HepG2 (cell line): ENCODE measurements around the gene PARD3. TPM values are rescaled to one million over a fixed set of nuclear protein-coding genes. Genes with fewer than 3 reads are reported as not detected.
A peak's percentile ranks its signal among the peaks of the same experiment; 100 is the strongest.

Source experiments
- AHDC1 ChIP-seq: sonication (generic); formaldehyde crosslinking; IDR thresholded peaks from 2 replicates; pipeline ENCODE4 v1.5.1; 2020; ENCODE audit warnings: mild to moderate bottlenecking, missing genetic modification reagents, borderline replicate concordance
- ARNT ChIP-seq: fragments of 450-650 bp; IDR thresholded peaks from 2 replicates; pipeline ENCODE4 v1.6.1; 2017
- GABPB1 ChIP-seq: IDR thresholded peaks from 2 replicates; pipeline ENCODE4 v1.6.1; 2016; ENCODE audit warnings: mild to moderate bottlenecking, missing genetic modification reagents, moderate library complexity, missing compliant biosample characterization
- KDM5B ChIP-seq: sonication (generic); formaldehyde crosslinking; IDR thresholded peaks from 2 replicates; pipeline ENCODE4 v1.4.0; 2020; ENCODE audit warnings: missing genetic modification reagents, mild to moderate bottlenecking, borderline replicate concordance
- NFKBIZ ChIP-seq: IDR thresholded peaks from 2 replicates; pipeline ENCODE4 v1.6.1; 2018; ENCODE audit warnings: missing genetic modification reagents, missing compliant biosample characterization
- SETDB1 ChIP-seq: sonication (generic); formaldehyde crosslinking; IDR thresholded peaks from 2 replicates; pipeline ENCODE4 v1.5.1; 2020; ENCODE audit warnings: missing genetic modification reagents, mild to moderate bottlenecking, borderline replicate concordance
- TAF15 ChIP-seq: fragments of 200-400 bp; formaldehyde crosslinking; IDR thresholded peaks from one replicate; pipeline ENCODE4 v1.6.1; 2018; ENCODE audit warnings: mild to moderate bottlenecking, low read depth, low read length; ENCODE audit not compliant: poor library complexity, severe bottlenecking
- YEATS4 ChIP-seq: sonication (generic); formaldehyde crosslinking; IDR thresholded peaks from 2 replicates; pipeline ENCODE4 v1.4.0; 2020; ENCODE audit warnings: missing genetic modification reagents, borderline replicate concordance
- ZMYM2 ChIP-seq: sonication (generic); formaldehyde crosslinking; IDR thresholded peaks from 2 replicates; pipeline ENCODE4 v1.8.0; 2022; ENCODE audit warnings: mild to moderate bottlenecking, missing genetic modification reagents
- ZMYM4 ChIP-seq: sonication (generic); formaldehyde crosslinking; IDR thresholded peaks from 2 replicates; pipeline ENCODE4 v1.8.1; 2023; ENCODE audit warnings: mild to moderate bottlenecking, missing genetic modification reagents
- ZNF264 ChIP-seq: sonication (generic); formaldehyde crosslinking; IDR thresholded peaks from 2 replicates; pipeline ENCODE4 v1.4.0; 2020; ENCODE audit warnings: missing genetic modification reagents
- ZNF280D ChIP-seq: sonication (generic); formaldehyde crosslinking; IDR thresholded peaks from 2 replicates; pipeline ENCODE4 v1.5.1; 2020; ENCODE audit warnings: mild to moderate bottlenecking, missing genetic modification reagents
- ZNF331 ChIP-seq: sonication (generic); formaldehyde crosslinking; IDR thresholded peaks from 2 replicates; pipeline ENCODE4 v1.4.0; 2020; ENCODE audit warnings: missing genetic modification reagents
- ZNF503 ChIP-seq: sonication (generic); formaldehyde crosslinking; IDR thresholded peaks from 2 replicates; pipeline ENCODE4 v1.4.0; 2020; ENCODE audit warnings: missing genetic modification reagents
- ZNF792 ChIP-seq: IDR thresholded peaks from 2 replicates; pipeline ENCODE4 v1.6.1; 2016
- polyA plus RNA-seq, 8 experiments: library from polyadenylated mRNA; depleted of rRNA in 3 of 8; stranded (reverse) in 7 of 8; unstranded in 1 of 8; fragments of >200 nt; fragmentation: Illumina TruSeq in 4 of 8; extraction: Trizol in 4 of 8; gene quantifications; 2 replicates each; pipeline versions ENCODE4 v1.2.1 to v1.2.3, GENCODE V29; 2011 to 2016; ENCODE audit warnings: low read depth in 4 of 8, missing spikeins in 1 of 8, mixed read lengths in 1 of 8; ENCODE audit not compliant: insufficient read depth in 1 of 8
- total RNA-seq, 5 experiments: library from RNA; depleted of rRNA; stranded (reverse); fragments of >200 nt; fragmentation: Illumina TruSeq; extraction: Trizol; gene quantifications; 2 replicates each; pipeline ENCODE4 v1.2.3, GENCODE V29; 2016; ENCODE audit warnings: low read depth in 1 of 5

The PARD3 gene
- total and polyA plus RNA-seq, 2 of the 13 experiments (the other 11 are each of a cell fraction or from before 2014, with no cell fraction given), result 40.9 to 60.0 TPM

- TF ChIP-seq AHDC1 (CRISPR knock-in tag), result peak; percentile 73; the same call in 1 of the 2 replicates
- TF ChIP-seq TAF15, result no peak
- peak; percentile 96 for TF ChIP-seq ZMYM4
- peak; percentile 82 for TF ChIP-seq ZMYM2 (CRISPR knock-in tag)
- TF ChIP-seq ZNF331, result peak; percentile 49; the same call in 1 of the 2 replicates
- no peak for TF ChIP-seq KDM5B
- TF ChIP-seq ZNF503 (CRISPR knock-in tag), result 0 out of 2 replicates have a peak, but pooled peaks have one; percentile 44
- peak; percentile 35; the same call in 1 of the 2 replicates for TF ChIP-seq YEATS4 (CRISPR knock-in tag)
- no peak for TF ChIP-seq SETDB1 (CRISPR knock-in tag)
- TF ChIP-seq GABPB1, result peak; percentile 41; the same call in 1 of the 2 replicates
- 0 out of 2 replicates have a peak, but pooled peaks have one; percentile 24 for TF ChIP-seq ZNF792 (CRISPR knock-in tag)
- TF ChIP-seq ZNF280D (CRISPR knock-in tag), result peak; percentile 62; the same call in 1 of the 2 replicates
- TF ChIP-seq ARNT, result no peak
- TF ChIP-seq ZNF264 (CRISPR knock-in tag), result peak; percentile 51; the same call in 1 of the 2 replicates
- TF ChIP-seq NFKBIZ (CRISPR knock-in tag), result 0 out of 2 replicates have a peak, but pooled peaks have one; percentile 32
These were observed 284.3 kb downstream of the PARD3 start (continued) for GRCh38 chr10:34530778-34531177.
